Measurements from ENCODE around the gene NETO1.

NETO1 gene

DNA sequence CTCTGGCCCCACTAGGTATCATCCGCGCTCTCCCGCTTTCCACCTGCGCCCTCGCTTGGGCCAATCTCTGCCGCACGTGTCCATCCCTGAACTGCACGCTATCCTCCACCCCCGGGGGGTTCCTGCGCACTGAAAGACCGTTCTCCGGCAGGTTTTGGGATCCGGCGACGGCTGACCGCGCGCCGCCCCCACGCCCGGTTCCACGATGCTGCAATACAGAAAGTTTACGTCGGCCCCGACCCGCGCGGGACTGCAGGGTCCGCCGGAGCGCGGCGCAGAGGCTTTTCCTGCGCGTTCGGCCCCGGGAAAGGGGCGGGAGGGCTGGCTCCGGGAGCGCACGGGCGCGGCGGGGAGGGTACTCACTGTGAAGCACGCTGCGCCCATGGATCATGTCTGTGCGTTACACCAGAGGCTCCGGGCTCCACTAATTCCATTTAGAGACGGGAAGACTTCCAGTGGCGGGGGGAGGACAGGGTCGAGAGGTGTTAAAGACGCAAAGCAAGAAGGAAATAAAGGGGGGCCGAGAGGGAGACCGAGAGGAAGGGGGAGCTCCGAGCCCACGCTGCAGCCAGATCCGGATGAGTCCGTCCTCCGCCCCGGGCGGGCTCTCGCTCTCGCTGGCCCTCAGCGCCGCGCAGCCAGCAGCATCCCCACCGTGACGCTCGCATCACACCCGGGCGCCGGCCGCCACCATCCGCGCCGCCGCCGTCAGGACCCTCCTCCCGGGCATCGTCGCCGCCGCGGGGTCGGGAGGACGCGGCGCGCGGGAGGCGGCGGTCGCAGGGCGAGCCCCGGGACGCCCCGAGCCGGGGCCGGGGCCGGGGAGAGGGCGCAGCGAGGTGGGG lies 664 bp downstream of the NETO1 start:
- DNase-seq (ENCODE audit: low read depth) = no peak

GRCh38 chr18:72866442-72866900 lies 1.3 kb downstream of the NETO1 start:
- H3K4me3 ChIP-seq (ENCODE audit: control insufficient read depth, low read depth, low read length) = no peak overlapping the region
- TF ChIP-seq, protein P1, sequence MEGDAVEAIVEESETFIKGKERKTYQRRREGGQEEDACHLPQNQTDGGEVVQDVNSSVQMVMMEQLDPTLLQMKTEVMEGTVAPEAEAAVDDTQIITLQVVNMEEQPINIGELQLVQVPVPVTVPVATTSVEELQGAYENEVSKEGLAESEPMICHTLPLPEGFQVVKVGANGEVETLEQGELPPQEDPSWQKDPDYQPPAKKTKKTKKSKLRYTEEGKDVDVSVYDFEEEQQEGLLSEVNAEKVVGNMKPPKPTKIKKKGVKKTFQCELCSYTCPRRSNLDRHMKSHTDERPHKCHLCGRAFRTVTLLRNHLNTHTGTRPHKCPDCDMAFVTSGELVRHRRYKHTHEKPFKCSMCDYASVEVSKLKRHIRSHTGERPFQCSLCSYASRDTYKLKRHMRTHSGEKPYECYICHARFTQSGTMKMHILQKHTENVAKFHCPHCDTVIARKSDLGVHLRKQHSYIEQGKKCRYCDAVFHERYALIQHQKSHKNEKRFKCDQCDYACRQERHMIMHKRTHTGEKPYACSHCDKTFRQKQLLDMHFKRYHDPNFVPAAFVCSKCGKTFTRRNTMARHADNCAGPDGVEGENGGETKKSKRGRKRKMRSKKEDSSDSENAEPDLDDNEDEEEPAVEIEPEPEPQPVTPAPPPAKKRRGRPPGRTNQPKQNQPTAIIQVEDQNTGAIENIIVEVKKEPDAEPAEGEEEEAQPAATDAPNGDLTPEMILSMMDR (conservative IDR thresholded peaks at IDR 0.05; ENCODE audit: control insufficient read depth, insufficient read depth, low read depth, low read length) = no peak
- no peak for DNase-seq (ENCODE audit: low read depth)

More for the DNA sequence above, 664 bp downstream of the NETO1 start:
- TF ChIP-seq, protein P1 (conservative IDR thresholded peaks at IDR 0.05; ENCODE audit: control insufficient read depth, insufficient read depth, low read depth, low read length) = no peak
- H3K4me3 ChIP-seq (ENCODE audit: control insufficient read depth, low read depth, low read length) = peak overlapping the region; percentile 6

DNA sequence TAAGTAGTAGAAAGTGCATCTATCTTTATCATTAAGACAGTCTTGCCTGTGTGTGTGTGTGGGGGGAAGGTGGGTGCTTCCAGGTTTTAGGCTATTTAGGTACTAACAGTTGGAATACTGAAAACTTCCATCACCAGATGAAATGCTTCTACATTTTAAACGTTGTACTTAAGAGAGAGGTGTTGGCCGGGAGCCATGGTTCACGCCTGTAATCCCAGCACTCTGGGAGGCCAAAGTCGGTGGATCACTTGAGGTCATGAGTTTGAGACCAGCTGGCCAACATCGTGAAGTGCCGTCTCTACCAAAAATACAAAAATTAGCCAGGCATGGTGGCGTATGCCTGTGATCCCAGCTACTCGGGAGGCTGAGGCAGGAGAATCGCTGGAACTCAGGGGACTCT lies 4.0 kb downstream of the NETO1 start:
- H3K4me3 ChIP-seq (ENCODE audit: control insufficient read depth, low read depth, low read length) = no peak overlapping the region
- no peak for DNase-seq (ENCODE audit: low read depth)

GRCh38 chr18:72859088-72859487 lies 8.7 kb downstream of the NETO1 start:
- TF ChIP-seq, protein P1 (conservative IDR thresholded peaks at IDR 0.05; ENCODE audit: control insufficient read depth, insufficient read depth, low read depth, low read length) = no peak
- no peak overlapping the region for H3K4me3 ChIP-seq (ENCODE audit: control insufficient read depth, low read depth, low read length)
- DNase-seq (ENCODE audit: low read depth) = no peak

More for the DNA sequence above, 4.0 kb downstream of the NETO1 start:
- TF ChIP-seq, protein P1 (conservative IDR thresholded peaks at IDR 0.05; ENCODE audit: control insufficient read depth, insufficient read depth, low read depth, low read length) = no peak

DNA sequence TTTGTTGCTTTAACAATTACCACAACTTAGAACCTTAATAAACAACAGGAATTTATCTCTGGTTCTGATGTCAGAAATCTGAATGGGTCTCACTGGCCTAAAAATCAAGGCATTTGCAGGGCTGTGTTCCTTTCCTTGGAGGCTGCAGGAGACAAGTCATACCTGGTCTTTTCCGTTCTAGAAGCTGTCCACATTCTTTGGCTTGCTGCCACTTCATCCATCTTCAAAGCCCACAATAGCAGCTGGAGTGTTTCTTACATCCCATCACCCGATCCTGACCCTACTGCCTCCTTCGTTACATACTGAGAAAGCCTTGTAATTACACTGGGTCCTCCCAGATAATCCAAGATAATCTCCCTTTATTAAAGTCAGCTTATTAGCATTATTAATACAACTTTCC lies 18.1 kb downstream of the NETO1 start:
- DNase-seq (ENCODE audit: low read depth) = no peak
- TF ChIP-seq, protein P1 (conservative IDR thresholded peaks at IDR 0.05; ENCODE audit: control insufficient read depth, insufficient read depth, low read depth, low read length) = no peak
- H3K4me3 ChIP-seq (ENCODE audit: control insufficient read depth, low read depth, low read length) = no peak overlapping the region

DNA sequence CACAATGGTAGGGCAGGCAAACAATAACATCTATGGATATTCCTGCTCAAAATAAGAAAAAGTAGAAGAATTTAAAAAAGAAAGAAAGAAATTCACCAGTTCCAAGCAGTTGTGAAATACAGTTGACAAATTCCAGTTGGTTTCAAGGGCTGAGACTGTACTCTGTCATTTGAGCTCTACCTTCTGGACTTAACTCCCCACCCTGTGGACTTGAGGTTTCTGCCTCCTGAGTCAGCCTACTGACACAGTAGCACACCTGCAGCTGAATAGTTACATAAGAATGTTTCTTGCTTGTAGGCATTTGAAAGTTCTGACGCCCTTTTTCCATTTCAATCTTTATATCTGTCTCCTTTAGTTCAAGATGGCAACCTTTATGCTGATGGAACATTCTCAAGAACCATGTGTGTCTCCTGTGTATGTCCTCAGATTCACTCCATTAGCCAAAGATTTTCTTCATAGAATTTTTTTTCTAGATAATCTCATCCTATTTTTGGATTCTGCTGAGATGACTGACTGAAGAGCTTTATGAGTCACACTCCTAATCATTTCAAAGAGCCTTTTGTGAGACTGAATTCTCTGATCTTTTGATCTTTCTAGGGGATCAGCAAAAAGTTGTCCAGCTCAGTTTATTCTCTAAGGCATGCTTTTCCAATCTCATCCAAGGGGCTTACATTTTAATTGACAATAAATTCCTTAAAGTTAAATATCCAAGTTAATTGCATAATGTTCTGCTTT lies 19.1 kb downstream of the NETO1 start:
- no peak overlapping the region for H3K4me3 ChIP-seq (ENCODE audit: control insufficient read depth, low read depth, low read length)
- TF ChIP-seq, protein P1 (conservative IDR thresholded peaks at IDR 0.05; ENCODE audit: control insufficient read depth, insufficient read depth, low read depth, low read length) = no peak
- DNase-seq (ENCODE audit: low read depth) = no peak
